Stimulated activated CD4-positive, alpha-beta T cell treated with anti-CD3 and anti-CD28 coated beads, TNF-alpha, amount 100 ng/mL, for 48 hours (primary cell): ENCODE data around the gene KLHL40.

Source experiments
- DNase-seq, 3 donors: peaks; one replicate each; pipeline ENCODE4 v3.0.0-alpha.2; 2020; ENCODE audit warnings: low read depth in 3 of 3

Gene KLHL40

GRCh38 chr3:42657675-42658074 lies 27.7 kb upstream of the KLHL40 start:
- no peak for DNase-seq

DNA sequence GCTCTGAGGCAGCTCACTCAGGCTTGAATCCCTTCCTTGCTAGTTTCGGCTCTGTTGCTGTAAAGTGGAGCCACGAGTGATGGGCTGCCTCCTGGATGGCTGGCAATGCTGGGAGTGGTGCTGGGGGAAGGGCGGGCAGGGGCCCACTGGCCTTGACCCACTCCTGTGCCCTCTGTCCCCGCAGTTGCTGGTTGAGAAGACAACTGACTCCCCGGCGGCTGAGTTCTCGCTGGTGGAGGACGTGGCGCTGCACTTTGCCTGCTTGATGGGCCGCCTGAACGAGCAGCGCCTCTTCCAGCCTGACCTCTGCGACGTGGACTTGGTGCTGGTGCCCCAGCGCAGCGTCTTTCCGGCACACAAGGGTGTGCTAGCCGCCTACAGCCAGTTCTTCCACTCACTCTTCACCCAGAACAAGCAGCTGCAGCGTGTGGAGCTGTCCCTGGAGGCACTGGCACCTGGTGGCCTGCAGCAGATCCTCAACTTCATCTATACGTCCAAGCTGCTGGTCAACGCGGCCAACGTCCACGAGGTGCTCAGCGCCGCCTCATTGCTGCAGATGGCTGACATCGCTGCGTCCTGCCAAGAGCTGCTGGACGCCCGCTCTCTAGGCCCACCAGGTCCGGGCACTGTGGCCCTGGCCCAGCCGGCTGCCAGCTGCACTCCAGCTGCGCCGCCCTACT lies 27.1 kb upstream of the KLHL40 start:
- no peak for DNase-seq

DNA sequence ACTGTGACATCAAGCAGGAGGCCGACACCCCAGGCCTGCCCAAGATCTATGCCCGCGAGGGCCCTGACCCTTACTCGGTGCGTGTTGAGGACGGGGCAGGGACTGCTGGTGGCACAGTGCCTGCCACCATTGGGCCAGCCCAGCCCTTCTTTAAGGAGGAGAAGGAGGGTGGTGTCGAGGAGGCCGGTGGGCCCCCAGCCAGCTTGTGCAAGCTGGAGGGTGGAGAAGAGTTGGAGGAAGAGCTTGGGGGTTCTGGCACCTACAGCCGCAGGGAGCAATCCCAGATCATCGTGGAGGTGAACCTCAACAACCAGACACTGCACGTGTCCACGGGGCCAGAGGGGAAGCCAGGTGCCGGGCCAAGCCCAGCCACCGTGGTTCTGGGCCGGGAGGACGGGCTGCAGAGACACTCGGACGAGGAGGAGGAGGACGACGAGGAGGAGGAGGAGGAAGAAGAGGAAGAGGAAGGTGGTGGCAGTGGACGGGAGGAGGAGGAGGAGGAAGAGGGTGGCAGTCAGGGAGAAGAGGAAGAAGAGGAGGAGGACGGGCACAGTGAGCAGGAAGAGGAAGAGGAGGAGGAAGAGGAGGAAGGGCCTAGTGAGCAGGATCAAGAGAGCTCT lies 26.5 kb upstream of the KLHL40 start:
- DNase-seq: no peak

GRCh38 chr3:42659451-42660130 lies 25.7 kb upstream of the KLHL40 start:
- DNase-seq: no peak

- no peak for DNase-seq
Measured at GRCh38 chr3:42660131-42660715, 25.1 kb upstream of the KLHL40 start.

- DNase-seq: no peak
Measured at GRCh38 chr3:42660898-42661297, 24.4 kb upstream of the KLHL40 start.

DNA sequence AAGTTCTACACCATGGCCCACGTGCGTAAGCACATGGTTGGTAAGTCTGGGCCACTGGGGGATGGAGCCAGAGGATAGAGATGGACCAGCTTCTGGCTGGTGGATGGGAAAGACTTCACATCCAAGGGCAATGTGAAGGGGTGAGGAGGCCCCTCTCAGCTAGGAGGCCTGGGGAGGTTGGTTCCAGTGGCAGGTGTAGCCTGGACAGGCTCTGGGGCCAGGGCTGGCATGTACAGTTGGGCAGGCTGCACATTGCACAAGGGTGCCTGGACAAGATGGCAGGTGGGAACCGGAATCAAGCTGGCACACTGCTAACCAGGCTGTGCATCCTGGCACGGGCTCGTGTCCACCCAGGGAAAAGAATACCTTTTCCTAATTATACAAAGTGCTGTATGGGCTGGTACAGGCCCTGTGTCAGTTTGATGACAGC lies 23.7 kb upstream of the KLHL40 start:
- no peak for DNase-seq

GRCh38 chr3:42662037-42662812 lies 23.1 kb upstream of the KLHL40 start:
- DNase-seq: no peak

- DNase-seq: no peak
Measured at GRCh38 chr3:42662813-42663535, 22.4 kb upstream of the KLHL40 start.

DNA sequence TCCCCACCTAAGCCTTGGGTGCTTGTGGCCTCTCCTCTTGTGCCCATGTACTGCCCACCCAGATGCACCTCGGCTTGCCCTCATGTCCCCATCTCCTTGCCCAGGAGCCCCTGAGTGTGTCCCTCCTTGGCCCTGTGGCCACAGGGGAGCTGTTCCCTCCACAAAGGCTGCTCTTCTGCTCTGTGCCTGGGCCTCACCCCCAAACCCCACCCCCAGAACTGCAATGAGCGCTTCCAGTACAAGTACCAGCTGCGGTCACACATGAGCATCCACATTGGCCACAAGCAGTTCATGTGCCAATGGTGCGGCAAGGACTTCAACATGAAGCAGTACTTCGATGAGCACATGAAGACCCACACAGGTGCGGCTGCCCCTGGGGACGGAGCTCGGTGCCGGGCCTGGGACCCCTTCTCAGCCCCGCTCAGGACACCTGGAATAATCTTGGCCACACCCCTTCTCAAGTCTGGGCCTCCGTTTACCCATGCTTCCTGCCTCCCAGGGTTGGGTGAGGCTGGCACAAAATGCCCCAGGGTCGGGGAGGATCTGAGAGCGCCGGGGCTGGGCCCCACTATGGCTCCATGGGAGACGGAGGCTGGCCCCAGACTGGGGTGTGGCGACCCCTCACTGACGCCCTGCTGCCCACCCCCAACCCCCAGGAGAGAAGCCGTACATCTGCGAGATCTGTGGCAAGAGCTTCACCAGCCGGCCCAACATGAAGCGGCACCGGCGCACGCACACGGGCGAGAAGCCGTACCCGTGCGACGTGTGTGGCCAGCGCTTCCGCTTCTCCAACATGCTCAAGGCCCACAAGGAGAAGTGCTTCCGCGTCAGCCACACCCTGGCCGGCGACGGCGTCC lies 21.5 kb upstream of the KLHL40 start:
- no peak for DNase-seq

- DNase-seq: no peak
Measured at GRCh38 chr3:42664438-42664803, 20.9 kb upstream of the KLHL40 start.

- no peak for DNase-seq
Measured at GRCh38 chr3:42665050-42665878, 20.1 kb upstream of the KLHL40 start.

DNA sequence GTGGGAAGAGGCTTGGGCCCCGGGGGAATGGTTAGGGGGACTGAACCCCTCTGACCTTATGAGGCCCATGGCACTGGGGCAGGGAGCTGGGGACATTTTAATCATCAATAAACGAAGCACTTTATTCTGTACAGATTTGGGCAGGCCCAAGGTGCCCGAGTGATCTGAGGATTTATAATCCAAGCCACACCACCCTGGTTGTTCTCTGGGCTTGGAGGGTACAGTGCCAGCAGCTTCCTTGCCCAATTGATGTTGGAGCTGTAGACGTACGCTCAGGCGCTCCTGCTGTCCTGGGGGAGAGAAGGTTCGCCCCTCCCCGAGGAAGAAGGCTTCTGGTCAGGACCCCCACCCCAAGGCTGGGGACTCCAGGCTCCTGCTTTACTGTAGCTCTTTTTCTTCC lies 19.3 kb upstream of the KLHL40 start:
- no peak for DNase-seq

DNA sequence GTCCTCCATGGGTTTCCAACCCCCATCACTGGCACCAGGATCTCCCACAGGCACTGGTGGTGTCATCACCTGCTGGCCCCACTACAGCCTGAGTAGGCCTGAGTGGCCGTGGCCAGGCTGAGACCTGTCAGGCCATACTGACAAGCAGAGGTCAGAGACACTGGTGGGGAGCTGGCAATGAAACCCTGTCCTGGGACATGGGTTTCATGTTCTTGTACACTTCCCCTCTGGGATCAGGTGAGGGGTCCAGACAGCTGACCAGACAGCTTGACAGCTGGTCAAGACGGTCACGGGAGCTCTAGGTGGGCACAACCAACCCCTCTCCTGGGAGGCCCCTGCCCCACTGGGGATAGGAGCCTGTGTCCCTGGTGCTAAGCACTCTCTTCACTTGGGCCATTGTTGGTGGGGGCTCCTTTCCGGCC lies 18.7 kb upstream of the KLHL40 start:
- DNase-seq: no peak

DNA sequence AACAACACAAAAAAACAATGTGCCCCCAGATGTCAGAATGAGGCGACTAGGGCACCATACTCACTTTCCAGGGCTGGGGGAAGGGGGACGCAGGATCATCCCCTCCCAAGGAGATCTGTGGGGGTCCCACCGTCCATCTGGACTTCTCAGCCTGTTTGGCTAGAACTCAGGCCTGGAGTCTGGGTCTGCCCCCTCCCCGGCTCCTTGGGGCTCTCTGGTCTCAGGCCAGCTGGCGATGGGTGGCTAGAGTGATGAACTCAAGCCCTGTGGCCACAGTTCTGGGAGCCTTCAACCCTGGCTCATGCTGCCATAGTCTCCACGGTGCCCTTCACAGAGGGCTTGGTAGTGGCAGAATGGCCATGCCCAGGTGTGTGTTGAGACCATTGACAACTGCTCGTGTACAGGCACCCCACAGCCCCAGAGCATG lies 18.2 kb upstream of the KLHL40 start:
- DNase-seq: no peak

DNA sequence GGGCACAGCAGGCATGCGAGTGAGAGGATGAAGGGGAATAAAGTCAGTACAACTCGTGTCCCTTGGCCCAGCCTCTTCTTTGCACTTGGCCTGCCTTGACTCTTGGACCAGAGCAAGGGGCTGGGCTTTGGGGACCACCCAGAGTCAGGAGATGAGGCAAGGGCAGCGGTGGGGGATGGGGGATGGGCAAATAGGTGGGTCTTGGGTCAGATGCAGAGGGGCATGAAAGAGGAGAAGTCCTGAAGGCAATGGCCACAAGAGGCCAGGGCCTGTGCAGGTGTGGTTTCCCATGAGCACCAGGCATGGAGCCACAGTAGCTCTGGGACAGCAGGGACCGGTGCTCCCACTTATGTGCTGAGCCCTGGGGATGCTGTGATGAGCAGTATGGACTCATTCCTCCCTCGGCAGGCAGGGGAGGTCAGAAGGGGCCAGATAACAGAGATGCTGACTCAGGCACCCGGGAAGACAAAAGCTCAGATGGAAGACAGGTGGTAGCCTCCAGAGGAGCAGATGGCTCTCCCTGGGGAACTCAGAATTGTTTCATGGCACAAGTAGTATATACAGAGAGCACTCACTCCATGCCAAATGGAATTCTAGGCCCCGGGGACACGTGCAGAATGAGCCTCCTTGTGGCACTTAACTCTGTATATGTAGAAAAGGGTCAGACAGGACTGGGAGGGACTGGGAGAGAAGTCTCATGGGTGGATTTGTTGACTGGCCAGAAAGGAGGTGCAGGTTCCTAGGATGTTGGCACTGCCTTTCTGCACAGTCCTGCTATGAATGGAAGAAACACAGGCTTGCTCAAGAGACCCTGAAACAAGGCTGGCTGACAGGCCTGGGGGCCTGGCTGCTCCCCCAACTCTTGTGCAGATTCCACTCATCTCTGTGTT lies 17.6 kb upstream of the KLHL40 start:
- DNase-seq: no peak

GRCh38 chr3:42668413-42668760 lies 16.9 kb upstream of the KLHL40 start:
- DNase-seq: no peak

- DNase-seq: no peak
Measured at GRCh38 chr3:42668793-42669217, 16.5 kb upstream of the KLHL40 start.
